Measurements from ENCODE around the gene BEAN1.

The BEAN1 gene

GRCh38 chr16:66521951-66522771, 95.1 kb downstream of the BEAN1 start:
- DNase-seq (ENCODE audit: low spot score), result no peak

- DNase-seq (ENCODE audit: low spot score), result no peak
Measured at GRCh38 chr16:66522816-66523590, 95.9 kb downstream of the BEAN1 start.

- peak; percentile 77 for DNase-seq (ENCODE audit: low spot score)
Measured at GRCh38 chr16:66523861-66524354, 96.8 kb downstream of the BEAN1 start.

GRCh38 chr16:66524601-66525164, 97.6 kb downstream of the BEAN1 start:
- peak; percentile 79 for DNase-seq (ENCODE audit: low spot score)

- no peak for DNase-seq (ENCODE audit: low spot score)
Measured at GRCh38 chr16:66525396-66526180, 98.5 kb downstream of the BEAN1 start.

GRCh38 chr16:66528294-66528693, 101.2 kb downstream of the BEAN1 start:
- no peak for DNase-seq (ENCODE audit: low spot score)

- no peak for DNase-seq (ENCODE audit: low spot score)
Measured at GRCh38 chr16:66529475-66529874, 102.4 kb downstream of the BEAN1 start.
